Lung (tissue), 12 donors: ENCODE results near the gene PTTG1IP. TPM values are rescaled to one million over a fixed set of nuclear protein-coding genes. Genes with fewer than 3 reads are reported as not detected.
A peak's percentile ranks its signal among the peaks of the same experiment; 100 is the strongest.

ENCODE experiments used
- ATAC-seq: fragments of 200-7000 bp; cut with Tn5 transposase; one replicate; pipeline ENCODE4 v1.9.1; 2020; ENCODE audit warnings: moderate number of reproducible peaks; ENCODE audit not compliant: insufficient read depth, low FRiP score
- DNase-seq, 3 donors: peaks; one replicate each; pipeline ENCODE4 v3.0.0-alpha.2; 2013 to 2017
- H3K27ac ChIP-seq, 2 donors: one replicate each; pipeline ENCODE4 v1.5.1; 2013; ENCODE audit warnings: mild to moderate bottlenecking in 2 of 2, moderate library complexity in 2 of 2, control low read depth in 1 of 2, inconsistent platforms in 1 of 2, low read depth in 1 of 2, low read length in 1 of 2
- H3K27me3 ChIP-seq, 3 donors: one replicate each; pipeline ENCODE4 v1.5.1; 2013; ENCODE audit warnings: low read length in 2 of 3; ENCODE audit not compliant: control insufficient read depth in 3 of 3, insufficient read depth in 3 of 3
- H3K36me3 ChIP-seq, 4 donors: one replicate each; pipeline ENCODE4 v1.5.1; 2013; ENCODE audit warnings: low read length in 4 of 4, mild to moderate bottlenecking in 1 of 4, moderate library complexity in 1 of 4; ENCODE audit not compliant: control insufficient read depth in 4 of 4, insufficient read depth in 4 of 4
- H3K4me1 ChIP-seq, 5 donors: one replicate each; pipeline ENCODE4 v1.5.1; 2013; ENCODE audit warnings: low read length in 5 of 5, mild to moderate bottlenecking in 2 of 5, moderate library complexity in 1 of 5; ENCODE audit not compliant: control insufficient read depth in 5 of 5, insufficient read depth in 5 of 5
- H3K4me3 ChIP-seq: one replicate; pipeline ENCODE4 v1.5.1; 2013; ENCODE audit warnings: mild to moderate bottlenecking, control low read depth, moderate library complexity
- H3K9ac ChIP-seq, 2 donors: one replicate each; pipeline ENCODE4 v1.5.1; 2013; ENCODE audit warnings: low read length in 2 of 2, control low read depth in 1 of 2; ENCODE audit not compliant: insufficient read depth in 1 of 2
- H3K9me3 ChIP-seq, 4 donors: one replicate each; pipeline ENCODE4 v1.5.1; 2013; ENCODE audit warnings: low read length in 3 of 4, mild to moderate bottlenecking in 1 of 4, moderate library complexity in 1 of 4; ENCODE audit not compliant: control insufficient read depth in 4 of 4, insufficient read depth in 3 of 4
- CTCF ChIP-seq: IDR thresholded peaks from 2 replicates; pipeline ENCODE4 v1.5.1; 2012; ENCODE audit warnings: mild to moderate bottlenecking; ENCODE audit errors: control extremely low read depth, extremely low read depth
- WGBS, 2 donors: extraction: QIAGEN DNeasy Blood & Tissue Kit; methylation state at CpG; one replicate each; pipeline ENCODE4 v1.1.7; 2013; 5-methylcytosine and 5-hydroxymethylcytosine counted together
- polyA plus RNA-seq, 2 donors: library from polyadenylated mRNA; stranded (reverse); fragments of 200-250 nt; gene quantifications; one replicate each; pipeline ENCODE4 v1.2.1, GENCODE V29; 2013
- total RNA-seq, 2 donors: library from RNA; depleted of rRNA in 1 of 2; stranded (reverse); fragments of >200 nt in 1 of 2; gene quantifications; one replicate each; pipeline ENCODE4 v1.2.1, GENCODE V29; 2014 to 2021
- donor health status: control.
- donor health status: control.
- donor health status: Bipolar disorder and iron deficiency.
- donor health status: healthy.
- donor health status: DM: yes; HTN: yes; CAD: no.

PTTG1IP gene
- total and polyA plus RNA-seq, 4 donors: 139 to 247 (median 226) TPM

GRCh38 chr21:44802396-44803153 lies 70.9 kb downstream of the PTTG1IP start:
- 21 to 33% methylated on average over 27 to 32 of the region's 32 CpGs for WGBS, 2 donors
- Histone ChIP-seq H3K4me1 (peaks cover 7 to 28% (median 10%) of the 10 kb centered on the region in 5 donors), H3K36me3 (peaks cover 2 to 24% (median 14%) of the 10 kb centered on the region in 4 donors), H3K9ac (peak overlapping the region in 1 of 2 donors; percentile 41), H3K27ac (no peak overlapping the region), H3K27me3 (no peaks in the 10 kb centered on the region), H3K9me3 (no peaks in the 10 kb centered on the region), H3K4me3 (peak overlapping the region; percentile 59)
- DNase-seq (peak in 1 of 3 donors; percentile 26), ATAC-seq (no peak)
- no peak for TF ChIP-seq CTCF

DNA sequence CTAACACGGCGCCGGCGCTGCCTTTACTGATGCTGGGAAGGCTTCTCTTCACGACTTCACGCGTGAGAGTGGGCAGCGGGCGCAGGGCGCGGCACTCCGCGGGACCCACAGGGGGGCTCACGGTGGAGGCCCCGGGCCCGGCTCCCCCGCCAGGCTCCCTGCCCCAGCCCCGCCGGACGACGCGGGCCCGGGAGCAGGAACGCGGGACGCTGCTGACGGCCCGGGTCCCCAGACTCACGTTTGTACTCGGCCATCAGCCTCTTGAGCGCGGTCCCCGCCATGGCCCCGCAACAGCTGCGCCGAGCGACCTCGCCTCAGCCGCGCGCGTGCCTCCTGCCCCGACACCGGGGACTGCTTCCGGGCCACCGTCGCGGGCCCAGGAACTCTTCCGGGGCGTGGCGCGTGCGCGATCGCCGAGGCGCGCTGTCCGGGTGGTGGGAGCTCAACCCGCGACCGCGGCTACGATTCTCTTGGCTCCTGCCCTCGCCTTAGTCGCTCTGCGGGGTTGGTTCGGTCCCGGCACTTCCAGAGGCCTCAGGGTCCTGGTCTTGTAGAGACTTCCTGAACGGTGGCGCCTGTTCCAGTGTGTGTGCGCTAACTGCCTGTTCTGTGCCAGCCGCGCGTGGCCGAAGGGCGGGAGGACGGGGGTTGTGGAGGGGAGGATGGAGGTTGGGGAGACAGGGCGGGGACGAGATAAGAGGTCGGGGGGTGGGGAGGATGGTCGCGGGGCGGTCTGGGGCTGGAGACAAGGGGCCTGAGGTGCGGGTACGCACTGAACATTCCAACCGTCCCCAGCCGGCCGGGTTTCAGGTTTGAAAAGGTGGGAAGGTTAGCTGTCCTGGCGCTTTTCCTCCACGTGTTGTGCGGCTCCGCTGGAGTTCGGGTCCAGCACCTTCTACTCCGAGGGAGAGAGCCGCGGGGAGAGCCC lies 71.8 kb downstream of the PTTG1IP start, which contains the start of gene UBE2G2:
UBE2G2 (minus strand) TSS at position 353 of the 928 bp plus-strand sequence; CDS start at position 281, 72 bp downstream.
- peak within 1 kb of the TSS; percentile 86 to 89 for H3K27ac ChIP-seq
- peaks cover 7 to 28% (median 10%) of the 10 kb centered on the region in 5 donors for H3K4me1 ChIP-seq
- no peaks in the 10 kb centered on the region for H3K27me3 ChIP-seq
- peak within 1 kb of the TSS; percentile 83 for H3K4me3 ChIP-seq
- DNase-seq: peak; percentile 84 to 88 (median 85)
- TF ChIP-seq CTCF: no peak
- peaks cover 2 to 20% (median 10%) of the 10 kb centered on the region in 4 donors for H3K36me3 ChIP-seq
- H3K9ac ChIP-seq: peak within 1 kb of the TSS; percentile 41 to 50
- peak; percentile 94 for ATAC-seq
- 1% methylated on average over 89 to 97 of the region's 97 CpGs for WGBS, 2 donors
- no peaks in the 10 kb centered on the region for H3K9me3 ChIP-seq

DNA sequence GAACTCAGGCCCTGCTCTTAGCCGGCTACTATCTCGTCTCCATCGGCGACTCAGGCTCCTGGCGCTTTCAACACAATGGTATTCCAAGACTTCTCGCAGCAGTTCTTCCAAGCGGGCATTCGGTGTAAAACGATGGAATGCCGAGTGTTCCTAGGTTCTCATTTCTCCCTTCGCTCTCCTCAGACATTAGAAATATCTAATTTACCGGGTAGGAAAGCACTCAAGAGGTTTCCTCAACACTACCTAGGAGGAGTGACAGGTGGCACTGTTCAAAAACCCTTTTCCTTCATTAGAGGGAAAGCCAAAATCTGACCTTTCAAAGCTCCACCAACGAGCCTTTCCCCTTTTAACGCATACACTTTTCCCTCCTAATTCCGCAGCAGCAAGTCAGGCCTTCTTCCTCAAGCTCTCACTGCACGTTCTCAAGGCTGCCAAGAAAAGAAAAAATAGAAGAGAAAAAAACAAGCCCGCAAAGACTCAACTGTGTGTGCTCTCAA lies 72.5 kb downstream of the PTTG1IP start:
- Histone ChIP-seq H3K9me3 (no peaks in the 10 kb centered on the region), H3K27me3 (no peaks in the 10 kb centered on the region), H3K9ac (peak overlapping the region in 1 of 2 donors; percentile 50), H3K27ac (peak overlapping the region; percentile 86 to 89), H3K4me1 (peaks cover 7 to 28% (median 10%) of the 10 kb centered on the region in 5 donors), H3K4me3 (peak overlapping the region; percentile 83), H3K36me3 (peaks cover 0 to 16% (median 11%) of the 10 kb centered on the region in 4 donors)
- 3 to 6% methylated on average over 17 of the region's 17 CpGs for WGBS, 2 donors
- DNase-seq (no peak), ATAC-seq (peak; percentile 47)
- peak; percentile 11 for TF ChIP-seq CTCF
